ENCODE data around the gene HPGD. TPM values are rescaled to one million over a fixed set of nuclear protein-coding genes. Genes with fewer than 3 reads are reported as not detected.
A peak's percentile ranks its signal among the peaks of the same experiment; 100 is the strongest.

The HPGD gene
- 100 to 1,000 TPM in 1 of 3 donors, 10 to 100 TPM in 1, 1 to 10 TPM in 1; 9.8 to 137 (median 10.5) TPM for total RNA-seq

- no peak for DNase-seq (ENCODE audit: low spot score in 2 of 2)
- no peak within 1 kb of the TSS for H3K27ac ChIP-seq
- H3K36me3 ChIP-seq, result no peaks in the 10 kb centered on the region
- no peak for TF ChIP-seq POLR2A (IDR thresholded peaks at IDR 0.05)
- no peak for TF ChIP-seq CTCF (IDR thresholded peaks at IDR 0.05)
- no peak for TF ChIP-seq POLR2AphosphoS5 (IDR thresholded peaks at IDR 0.05)
- peak within 1 kb of the TSS; percentile 58 to 76 (median 62) for H3K4me3 ChIP-seq
- intact Hi-C loops (cut with DNase I; ENCODE audit: low total_unique reads), result no loop called here
- peaks cover 0 to 3% of the 10 kb centered on the region in 2 donors for H3K27me3 ChIP-seq
- no peaks in the 10 kb centered on the region for H3K4me1 ChIP-seq
- no peaks in the 10 kb centered on the region for H3K9me3 ChIP-seq
These were observed at the start of gene HPGD for GRCh38 chr4:174522183-174523024. Gene HPGD (minus strand): TSS chr4:174522488. CDS start chr4:174522451, 37 bp downstream.

GRCh38 chr4:174564529-174564928 is 42.2 kb upstream of the HPGD start:
- Histone ChIP-seq H3K27ac (no peak overlapping the region), H3K27me3 (no peaks in the 10 kb centered on the region), H3K4me3 (no peak overlapping the region), H3K9me3 (no peaks in the 10 kb centered on the region), H3K4me1 (no peaks in the 10 kb centered on the region), H3K36me3 (no peaks in the 10 kb centered on the region)
- DNase-seq (ENCODE audit: low spot score in 2 of 2), result no peak
- intact Hi-C loops (cut with DNase I; ENCODE audit: low total_unique reads), result no loop called here
- no peak for TF ChIP-seq CTCF (IDR thresholded peaks at IDR 0.05)
- TF ChIP-seq POLR2AphosphoS5 (IDR thresholded peaks at IDR 0.05), result no peak
- TF ChIP-seq POLR2A (IDR thresholded peaks at IDR 0.05), result no peak

DNA sequence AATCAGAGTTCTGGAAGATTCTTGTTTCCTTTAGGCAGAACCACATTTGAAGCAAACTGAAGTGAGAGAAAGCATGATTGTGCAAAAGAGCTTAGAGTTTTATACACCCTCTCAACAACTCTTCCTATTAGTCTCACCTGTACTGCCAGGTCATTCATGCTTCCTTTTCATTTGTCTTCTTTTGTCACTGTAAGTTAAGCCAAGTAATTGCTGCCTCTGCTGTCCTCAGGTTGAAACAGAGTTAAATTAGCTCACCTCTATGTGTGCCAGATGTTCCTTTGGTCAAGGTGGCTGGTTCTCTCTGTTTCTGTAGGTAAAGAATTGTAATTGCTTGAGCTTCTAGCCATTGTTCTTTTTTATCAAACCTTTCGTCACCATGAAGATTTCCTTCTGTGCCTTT is 41.1 kb upstream of the HPGD start:
- no peak overlapping the region for H3K27ac ChIP-seq
- H3K4me3 ChIP-seq, result no peak overlapping the region
- H3K9me3 ChIP-seq, result no peaks in the 10 kb centered on the region
- H3K4me1 ChIP-seq, result no peaks in the 10 kb centered on the region
- TF ChIP-seq CTCF (IDR thresholded peaks at IDR 0.05) (no peak), POLR2AphosphoS5 (IDR thresholded peaks at IDR 0.05) (no peak), POLR2A (IDR thresholded peaks at IDR 0.05) (no peak)
- no peaks in the 10 kb centered on the region for H3K36me3 ChIP-seq
- intact Hi-C loops (cut with DNase I; ENCODE audit: low total_unique reads), result no loop called here
- no peak for DNase-seq (ENCODE audit: low spot score in 2 of 2)
- no peaks in the 10 kb centered on the region for H3K27me3 ChIP-seq

GRCh38 chr4:174561560-174561959 is 39.3 kb upstream of the HPGD start:
- TF ChIP-seq POLR2AphosphoS5 (IDR thresholded peaks at IDR 0.05) (no peak), POLR2A (IDR thresholded peaks at IDR 0.05) (no peak), CTCF (IDR thresholded peaks at IDR 0.05) (no peak)
- H3K9me3 ChIP-seq, result no peaks in the 10 kb centered on the region
- no peaks in the 10 kb centered on the region for H3K36me3 ChIP-seq
- no peak overlapping the region for H3K4me3 ChIP-seq
- DNase-seq (ENCODE audit: low spot score in 2 of 2), result no peak
- intact Hi-C loops (cut with DNase I; ENCODE audit: low total_unique reads), result no loop called here
- no peaks in the 10 kb centered on the region for H3K4me1 ChIP-seq
- H3K27ac ChIP-seq, result no peak overlapping the region
- H3K27me3 ChIP-seq, result no peaks in the 10 kb centered on the region

DNA sequence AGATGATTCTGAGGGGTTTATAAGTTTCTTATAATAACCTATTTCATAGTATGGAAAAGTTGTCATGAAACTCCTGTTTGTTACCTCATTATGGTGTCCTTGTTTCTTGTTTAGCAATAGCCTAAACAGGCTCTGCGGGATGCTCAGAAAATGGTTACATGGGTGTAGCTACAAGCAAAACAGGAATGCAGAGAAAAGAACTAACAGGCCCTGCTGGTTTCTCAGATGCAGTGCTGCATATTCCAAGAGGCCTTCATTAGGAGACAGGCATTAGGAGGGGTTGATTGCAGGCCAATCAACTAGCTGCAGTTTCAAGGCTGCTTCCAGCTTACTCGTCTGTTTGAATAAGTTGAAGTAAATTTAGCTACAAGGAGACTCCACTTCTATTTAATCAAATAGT is 37.6 kb upstream of the HPGD start:
- no peak for DNase-seq (ENCODE audit: low spot score in 2 of 2)
- no peaks in the 10 kb centered on the region for H3K36me3 ChIP-seq
- no peaks in the 10 kb centered on the region for H3K4me1 ChIP-seq
- intact Hi-C loops (cut with DNase I; ENCODE audit: low total_unique reads), result no loop called here
- H3K9me3 ChIP-seq, result no peaks in the 10 kb centered on the region
- H3K27ac ChIP-seq, result no peak overlapping the region
- TF ChIP-seq POLR2A (IDR thresholded peaks at IDR 0.05), result no peak
- no peak for TF ChIP-seq POLR2AphosphoS5 (IDR thresholded peaks at IDR 0.05)
- TF ChIP-seq CTCF (IDR thresholded peaks at IDR 0.05), result no peak
- H3K27me3 ChIP-seq, result no peaks in the 10 kb centered on the region
- H3K4me3 ChIP-seq, result no peak overlapping the region
